Measurements from ENCODE around the gene ELMOD3. TPM values are rescaled to one million over a fixed set of nuclear protein-coding genes. Genes with fewer than 3 reads are reported as not detected.

Gene ELMOD3
- total RNA-seq, 1 experiment from 2014 or later: 9.7 TPM

DNA sequence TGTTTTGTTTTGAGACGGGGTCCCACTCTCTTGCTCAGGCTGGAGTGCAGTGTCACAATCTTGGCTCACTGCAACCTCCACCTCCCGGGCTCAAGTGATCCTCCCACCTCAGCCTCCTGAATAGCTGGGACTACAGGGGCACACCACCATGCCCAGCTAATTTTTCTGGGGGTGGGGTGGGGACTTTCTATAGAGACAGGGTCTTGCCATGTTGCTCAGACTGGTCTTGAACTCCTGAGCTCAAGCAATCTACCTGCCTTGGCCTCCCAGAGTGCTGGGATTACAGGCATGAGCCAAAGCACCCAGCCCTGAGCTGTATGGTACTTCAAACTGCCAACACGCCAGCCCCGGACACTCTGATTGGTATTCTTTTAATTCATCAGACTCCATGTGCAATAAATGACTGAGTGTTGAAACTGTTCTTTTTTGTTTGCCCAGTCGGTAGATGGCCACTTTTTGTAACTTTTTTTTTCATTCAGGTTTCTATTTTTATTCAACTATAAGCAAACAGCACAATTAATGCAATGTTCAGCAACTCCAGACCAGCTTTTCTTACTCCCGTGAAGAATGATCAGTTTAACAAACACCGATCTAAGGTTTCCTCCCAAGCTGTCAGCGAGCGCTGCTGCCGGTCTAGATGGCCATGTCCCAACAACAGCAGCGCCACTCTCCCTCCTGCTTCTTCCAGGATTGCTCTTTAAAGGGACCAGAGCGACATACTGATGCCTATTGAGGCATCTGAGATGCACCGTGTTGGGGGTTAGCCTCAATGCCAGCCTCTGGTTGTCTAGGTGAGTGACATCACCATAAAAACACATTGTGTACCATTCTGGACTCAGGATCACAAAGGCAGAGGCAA, 14.3 kb upstream of the ELMOD3 start:
- ATAC-seq (no peak), DNase-seq (ENCODE audit: low spot score) (no peak)
- CTCF ChIA-PET: interaction anchor here (0.8 to 1.7 kb wide), 3 partner anchors 40 to 273 kb away, joined by 5 to 6 read pairs (median 5); no protein-coding TSS in a partner anchor
- H3K4me3 Mint-ChIP-seq: no peak overlapping the region
- peaks cover 5% of the 10 kb centered on the region; the same call in 1 of the 2 replicates for H3K36me3 Mint-ChIP-seq
- H3K27me3 Mint-ChIP-seq (ENCODE audit: low read depth): peaks cover 2% of the 10 kb centered on the region
- POLR2A ChIA-PET: no interaction called here
- no peak overlapping the region; the same call in 1 of the 2 replicates for H3K27ac Mint-ChIP-seq
- peaks cover 17% of the 10 kb centered on the region for H3K4me1 Mint-ChIP-seq
- TF ChIP-seq, protein P1, sequence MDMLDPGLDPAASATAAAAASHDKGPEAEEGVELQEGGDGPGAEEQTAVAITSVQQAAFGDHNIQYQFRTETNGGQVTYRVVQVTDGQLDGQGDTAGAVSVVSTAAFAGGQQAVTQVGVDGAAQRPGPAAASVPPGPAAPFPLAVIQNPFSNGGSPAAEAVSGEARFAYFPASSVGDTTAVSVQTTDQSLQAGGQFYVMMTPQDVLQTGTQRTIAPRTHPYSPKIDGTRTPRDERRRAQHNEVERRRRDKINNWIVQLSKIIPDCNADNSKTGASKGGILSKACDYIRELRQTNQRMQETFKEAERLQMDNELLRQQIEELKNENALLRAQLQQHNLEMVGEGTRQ (CRISPR knock-in tag; IDR thresholded peaks at IDR 0.05): no peak
- TF ChIP-seq, protein P2, sequence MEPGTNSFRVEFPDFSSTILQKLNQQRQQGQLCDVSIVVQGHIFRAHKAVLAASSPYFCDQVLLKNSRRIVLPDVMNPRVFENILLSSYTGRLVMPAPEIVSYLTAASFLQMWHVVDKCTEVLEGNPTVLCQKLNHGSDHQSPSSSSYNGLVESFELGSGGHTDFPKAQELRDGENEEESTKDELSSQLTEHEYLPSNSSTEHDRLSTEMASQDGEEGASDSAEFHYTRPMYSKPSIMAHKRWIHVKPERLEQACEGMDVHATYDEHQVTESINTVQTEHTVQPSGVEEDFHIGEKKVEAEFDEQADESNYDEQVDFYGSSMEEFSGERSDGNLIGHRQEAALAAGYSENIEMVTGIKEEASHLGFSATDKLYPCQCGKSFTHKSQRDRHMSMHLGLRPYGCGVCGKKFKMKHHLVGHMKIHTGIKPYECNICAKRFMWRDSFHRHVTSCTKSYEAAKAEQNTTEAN (CRISPR knock-in tag; IDR thresholded peaks at IDR 0.05): no peak
- TF ChIP-seq MYBL2 (CRISPR knock-in tag; IDR thresholded peaks at IDR 0.05): no peak
- TF ChIP-seq GABPB1 (CRISPR knock-in tag; IDR thresholded peaks at IDR 0.05): no peak
- no peak for TF ChIP-seq MXD4 (CRISPR knock-in tag; IDR thresholded peaks at IDR 0.05; ENCODE audit: borderline replicate concordance)
- no peak for TF ChIP-seq ETV6 (CRISPR knock-in tag; IDR thresholded peaks at IDR 0.05)
- TF ChIP-seq, protein P3, sequence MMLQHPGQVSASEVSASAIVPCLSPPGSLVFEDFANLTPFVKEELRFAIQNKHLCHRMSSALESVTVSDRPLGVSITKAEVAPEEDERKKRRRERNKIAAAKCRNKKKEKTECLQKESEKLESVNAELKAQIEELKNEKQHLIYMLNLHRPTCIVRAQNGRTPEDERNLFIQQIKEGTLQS (CRISPR knock-in tag; conservative IDR thresholded peaks at IDR 0.05): no peak
- TF ChIP-seq FOXK1 (CRISPR knock-in tag; IDR thresholded peaks at IDR 0.05): no peak
- TF ChIP-seq ELF4 (CRISPR knock-in tag; IDR thresholded peaks at IDR 0.05; ENCODE audit: low read depth): no peak
- TF ChIP-seq ZBTB21 (CRISPR knock-in tag; IDR thresholded peaks at IDR 0.05; ENCODE audit: borderline replicate concordance): no peak
- no peak for TF ChIP-seq SMAD4 (CRISPR knock-in tag; IDR thresholded peaks at IDR 0.05)
- TF ChIP-seq, protein P4, sequence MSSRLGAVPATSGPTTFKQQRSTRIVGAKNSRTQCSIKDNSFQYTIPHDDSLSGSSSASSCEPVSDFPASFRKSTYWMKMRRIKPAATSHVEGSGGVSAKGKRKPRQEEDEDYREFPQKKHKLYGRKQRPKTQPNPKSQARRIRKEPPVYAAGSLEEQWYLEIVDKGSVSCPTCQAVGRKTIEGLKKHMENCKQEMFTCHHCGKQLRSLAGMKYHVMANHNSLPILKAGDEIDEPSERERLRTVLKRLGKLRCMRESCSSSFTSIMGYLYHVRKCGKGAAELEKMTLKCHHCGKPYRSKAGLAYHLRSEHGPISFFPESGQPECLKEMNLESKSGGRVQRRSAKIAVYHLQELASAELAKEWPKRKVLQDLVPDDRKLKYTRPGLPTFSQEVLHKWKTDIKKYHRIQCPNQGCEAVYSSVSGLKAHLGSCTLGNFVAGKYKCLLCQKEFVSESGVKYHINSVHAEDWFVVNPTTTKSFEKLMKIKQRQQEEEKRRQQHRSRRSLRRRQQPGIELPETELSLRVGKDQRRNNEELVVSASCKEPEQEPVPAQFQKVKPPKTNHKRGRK (CRISPR knock-in tag; IDR thresholded peaks at IDR 0.05; ENCODE audit: borderline replicate concordance): no peak
- TF ChIP-seq, protein P5, sequence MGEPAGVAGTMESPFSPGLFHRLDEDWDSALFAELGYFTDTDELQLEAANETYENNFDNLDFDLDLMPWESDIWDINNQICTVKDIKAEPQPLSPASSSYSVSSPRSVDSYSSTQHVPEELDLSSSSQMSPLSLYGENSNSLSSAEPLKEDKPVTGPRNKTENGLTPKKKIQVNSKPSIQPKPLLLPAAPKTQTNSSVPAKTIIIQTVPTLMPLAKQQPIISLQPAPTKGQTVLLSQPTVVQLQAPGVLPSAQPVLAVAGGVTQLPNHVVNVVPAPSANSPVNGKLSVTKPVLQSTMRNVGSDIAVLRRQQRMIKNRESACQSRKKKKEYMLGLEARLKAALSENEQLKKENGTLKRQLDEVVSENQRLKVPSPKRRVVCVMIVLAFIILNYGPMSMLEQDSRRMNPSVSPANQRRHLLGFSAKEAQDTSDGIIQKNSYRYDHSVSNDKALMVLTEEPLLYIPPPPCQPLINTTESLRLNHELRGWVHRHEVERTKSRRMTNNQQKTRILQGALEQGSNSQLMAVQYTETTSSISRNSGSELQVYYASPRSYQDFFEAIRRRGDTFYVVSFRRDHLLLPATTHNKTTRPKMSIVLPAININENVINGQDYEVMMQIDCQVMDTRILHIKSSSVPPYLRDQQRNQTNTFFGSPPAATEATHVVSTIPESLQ (CRISPR knock-in tag; IDR thresholded peaks at IDR 0.05): no peak
- no peak for TF ChIP-seq KAT7 (CRISPR knock-in tag; IDR thresholded peaks at IDR 0.05; ENCODE audit: borderline replicate concordance)
- TF ChIP-seq, protein P6, sequence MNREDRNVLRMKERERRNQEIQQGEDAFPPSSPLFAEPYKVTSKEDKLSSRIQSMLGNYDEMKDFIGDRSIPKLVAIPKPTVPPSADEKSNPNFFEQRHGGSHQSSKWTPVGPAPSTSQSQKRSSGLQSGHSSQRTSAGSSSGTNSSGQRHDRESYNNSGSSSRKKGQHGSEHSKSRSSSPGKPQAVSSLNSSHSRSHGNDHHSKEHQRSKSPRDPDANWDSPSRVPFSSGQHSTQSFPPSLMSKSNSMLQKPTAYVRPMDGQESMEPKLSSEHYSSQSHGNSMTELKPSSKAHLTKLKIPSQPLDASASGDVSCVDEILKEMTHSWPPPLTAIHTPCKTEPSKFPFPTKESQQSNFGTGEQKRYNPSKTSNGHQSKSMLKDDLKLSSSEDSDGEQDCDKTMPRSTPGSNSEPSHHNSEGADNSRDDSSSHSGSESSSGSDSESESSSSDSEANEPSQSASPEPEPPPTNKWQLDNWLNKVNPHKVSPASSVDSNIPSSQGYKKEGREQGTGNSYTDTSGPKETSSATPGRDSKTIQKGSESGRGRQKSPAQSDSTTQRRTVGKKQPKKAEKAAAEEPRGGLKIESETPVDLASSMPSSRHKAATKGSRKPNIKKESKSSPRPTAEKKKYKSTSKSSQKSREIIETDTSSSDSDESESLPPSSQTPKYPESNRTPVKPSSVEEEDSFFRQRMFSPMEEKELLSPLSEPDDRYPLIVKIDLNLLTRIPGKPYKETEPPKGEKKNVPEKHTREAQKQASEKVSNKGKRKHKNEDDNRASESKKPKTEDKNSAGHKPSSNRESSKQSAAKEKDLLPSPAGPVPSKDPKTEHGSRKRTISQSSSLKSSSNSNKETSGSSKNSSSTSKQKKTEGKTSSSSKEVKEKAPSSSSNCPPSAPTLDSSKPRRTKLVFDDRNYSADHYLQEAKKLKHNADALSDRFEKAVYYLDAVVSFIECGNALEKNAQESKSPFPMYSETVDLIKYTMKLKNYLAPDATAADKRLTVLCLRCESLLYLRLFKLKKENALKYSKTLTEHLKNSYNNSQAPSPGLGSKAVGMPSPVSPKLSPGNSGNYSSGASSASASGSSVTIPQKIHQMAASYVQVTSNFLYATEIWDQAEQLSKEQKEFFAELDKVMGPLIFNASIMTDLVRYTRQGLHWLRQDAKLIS (CRISPR knock-in tag; IDR thresholded peaks at IDR 0.05; ENCODE audit: borderline replicate concordance): no peak
- TF ChIP-seq, protein P7, sequence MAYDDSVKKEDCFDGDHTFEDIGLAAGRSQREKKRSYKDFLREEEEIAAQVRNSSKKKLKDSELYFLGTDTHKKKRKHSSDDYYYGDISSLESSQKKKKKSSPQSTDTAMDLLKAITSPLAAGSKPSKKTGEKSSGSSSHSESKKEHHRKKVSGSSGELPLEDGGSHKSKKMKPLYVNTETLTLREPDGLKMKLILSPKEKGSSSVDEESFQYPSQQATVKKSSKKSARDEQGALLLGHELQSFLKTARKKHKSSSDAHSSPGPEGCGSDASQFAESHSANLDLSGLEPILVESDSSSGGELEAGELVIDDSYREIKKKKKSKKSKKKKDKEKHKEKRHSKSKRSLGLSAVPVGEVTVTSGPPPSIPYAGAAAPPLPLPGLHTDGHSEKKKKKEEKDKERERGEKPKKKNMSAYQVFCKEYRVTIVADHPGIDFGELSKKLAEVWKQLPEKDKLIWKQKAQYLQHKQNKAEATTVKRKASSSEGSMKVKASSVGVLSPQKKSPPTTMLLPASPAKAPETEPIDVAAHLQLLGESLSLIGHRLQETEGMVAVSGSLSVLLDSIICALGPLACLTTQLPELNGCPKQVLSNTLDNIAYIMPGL (CRISPR knock-in tag; IDR thresholded peaks at IDR 0.05): no peak
- TF ChIP-seq SMAD3 (CRISPR knock-in tag; IDR thresholded peaks at IDR 0.05; ENCODE audit: borderline replicate concordance): no peak
- TF ChIP-seq, protein P8, sequence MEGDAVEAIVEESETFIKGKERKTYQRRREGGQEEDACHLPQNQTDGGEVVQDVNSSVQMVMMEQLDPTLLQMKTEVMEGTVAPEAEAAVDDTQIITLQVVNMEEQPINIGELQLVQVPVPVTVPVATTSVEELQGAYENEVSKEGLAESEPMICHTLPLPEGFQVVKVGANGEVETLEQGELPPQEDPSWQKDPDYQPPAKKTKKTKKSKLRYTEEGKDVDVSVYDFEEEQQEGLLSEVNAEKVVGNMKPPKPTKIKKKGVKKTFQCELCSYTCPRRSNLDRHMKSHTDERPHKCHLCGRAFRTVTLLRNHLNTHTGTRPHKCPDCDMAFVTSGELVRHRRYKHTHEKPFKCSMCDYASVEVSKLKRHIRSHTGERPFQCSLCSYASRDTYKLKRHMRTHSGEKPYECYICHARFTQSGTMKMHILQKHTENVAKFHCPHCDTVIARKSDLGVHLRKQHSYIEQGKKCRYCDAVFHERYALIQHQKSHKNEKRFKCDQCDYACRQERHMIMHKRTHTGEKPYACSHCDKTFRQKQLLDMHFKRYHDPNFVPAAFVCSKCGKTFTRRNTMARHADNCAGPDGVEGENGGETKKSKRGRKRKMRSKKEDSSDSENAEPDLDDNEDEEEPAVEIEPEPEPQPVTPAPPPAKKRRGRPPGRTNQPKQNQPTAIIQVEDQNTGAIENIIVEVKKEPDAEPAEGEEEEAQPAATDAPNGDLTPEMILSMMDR (IDR thresholded peaks at IDR 0.05): no peak
- peaks cover 2% of the 10 kb centered on the region; the same call in 1 of the 2 replicates for H3K9me3 Mint-ChIP-seq
